Caki2 (cell line): Measurements from ENCODE around the gene SYMPK. TPM values are rescaled to one million over a fixed set of nuclear protein-coding genes. Genes with fewer than 3 reads are reported as not detected.

ENCODE experiments used
- DNase-seq: peaks from one replicate; pipeline ENCODE4 v3.0.0-alpha.2; 2015; ENCODE audit warnings: low read depth
- in situ Hi-C: cut with HindIII; loops from 2 replicates; pipeline ENCODE4 v1.10.0; 2016; ENCODE audit warnings: low sequenced_read_pairs, low pct_unique_long_range_greater_than_20kb, mixed read lengths
- total RNA-seq: library from RNA; depleted of rRNA; stranded (reverse); fragments of >200 nt; shearing (Covaris generic); gene quantifications from 2 replicates; pipeline ENCODE4 v1.2.3, GENCODE V29; 2014; ENCODE audit warnings: low replicate concordance

Gene SYMPK
- total RNA-seq, 1 experiment from 2014 or later, result 83.9 TPM

DNA sequence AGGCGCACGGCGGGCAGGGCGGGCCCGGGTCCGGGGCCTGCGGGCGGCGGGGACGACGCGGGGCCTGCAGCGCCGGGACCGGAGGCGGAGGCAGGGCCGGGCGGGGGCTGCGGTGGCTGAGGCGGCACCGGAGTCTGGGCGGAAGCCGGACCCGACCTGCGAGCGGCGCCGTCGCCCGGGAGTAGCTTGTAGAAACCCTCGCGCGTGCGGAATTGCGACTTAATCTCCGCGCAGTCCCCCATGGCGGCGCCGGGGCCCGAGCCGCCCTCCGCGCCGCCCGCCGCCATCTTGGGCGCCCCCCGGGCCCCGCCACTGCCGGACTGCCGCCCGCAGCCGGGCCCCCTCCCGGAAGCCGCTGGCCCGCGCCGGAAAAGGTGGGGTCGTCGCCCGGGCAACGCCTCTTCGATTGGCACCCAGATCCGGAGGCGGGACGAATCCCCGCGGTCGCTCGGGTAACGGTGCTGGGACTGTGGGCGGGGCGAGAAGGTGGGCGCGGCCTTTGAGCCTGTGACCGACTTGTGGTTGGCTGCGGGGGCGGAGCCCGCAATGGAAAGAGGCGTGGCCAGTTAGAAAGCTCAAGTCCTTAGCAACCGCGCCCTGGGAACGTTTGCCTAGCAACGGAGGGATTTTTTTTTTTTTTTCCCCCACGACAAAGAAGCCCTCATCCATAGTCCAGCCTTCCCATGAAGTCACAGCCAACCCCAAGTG, 70.3 kb downstream of the SYMPK start, which contains the start of gene DMWD:
DMWD (minus strand) TSS at position 376 of the 708 bp plus-strand sequence; CDS start at position 287, 89 bp downstream.
- peak; percentile 99 for DNase-seq
- in situ Hi-C loops, result no loop called here

DNA sequence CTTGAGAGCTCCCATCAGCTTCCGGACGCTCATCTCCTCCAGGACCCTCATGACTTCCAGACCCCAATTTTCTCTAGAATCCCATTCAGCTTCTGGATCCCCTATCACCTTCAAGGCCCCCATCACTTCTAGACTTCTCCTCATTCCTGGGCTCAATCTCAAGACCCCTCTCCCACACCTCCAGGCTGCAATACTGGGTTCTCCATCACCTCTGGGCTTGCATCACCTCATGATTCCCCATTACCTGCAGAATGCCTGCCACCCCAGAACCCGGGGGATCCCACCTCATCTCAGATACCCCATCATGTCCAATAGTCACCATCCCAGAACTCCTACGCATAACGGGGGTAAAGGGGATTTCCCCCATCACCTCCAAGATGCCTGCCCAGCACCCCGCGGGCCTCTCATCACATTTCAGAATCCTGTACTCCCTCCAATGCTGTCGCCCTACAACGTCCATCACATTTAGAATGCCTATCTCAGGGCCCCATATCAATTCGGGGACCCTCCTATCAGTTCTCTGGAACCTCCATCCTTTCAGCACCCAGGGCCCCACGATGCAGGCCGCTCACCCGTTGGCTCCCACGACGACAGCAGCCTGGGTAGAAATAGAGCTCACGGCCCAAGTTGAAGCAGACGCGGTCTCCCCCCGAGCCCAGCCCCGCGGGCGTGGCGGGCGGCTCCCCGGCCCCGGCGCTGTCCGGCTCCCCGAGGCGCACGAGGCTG, 71.0 kb downstream of the SYMPK start:
- in situ Hi-C loops, result no loop called here
- DNase-seq, result no peak

DNA sequence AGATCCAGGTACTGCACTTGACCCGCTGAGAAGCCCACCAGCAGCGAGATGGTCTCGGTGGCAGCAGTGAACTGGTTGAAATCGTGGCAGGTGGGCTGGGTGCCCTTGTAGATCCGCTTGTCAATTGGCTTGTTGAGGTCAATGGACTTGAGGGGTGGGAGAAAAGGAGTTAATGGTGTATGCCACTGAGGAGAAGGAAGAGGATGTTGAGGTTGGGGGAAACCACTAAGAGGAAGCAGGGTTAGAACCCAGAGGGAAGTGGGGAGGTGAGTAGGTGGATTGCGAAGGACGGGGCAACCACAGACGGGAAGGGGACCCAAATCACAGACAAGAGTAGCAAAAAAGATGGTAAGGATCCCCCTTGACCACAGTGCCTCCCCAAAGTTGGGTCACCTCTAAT, 72.0 kb downstream of the SYMPK start:
- no peak for DNase-seq
- in situ Hi-C loops, result no loop called here

DNA sequence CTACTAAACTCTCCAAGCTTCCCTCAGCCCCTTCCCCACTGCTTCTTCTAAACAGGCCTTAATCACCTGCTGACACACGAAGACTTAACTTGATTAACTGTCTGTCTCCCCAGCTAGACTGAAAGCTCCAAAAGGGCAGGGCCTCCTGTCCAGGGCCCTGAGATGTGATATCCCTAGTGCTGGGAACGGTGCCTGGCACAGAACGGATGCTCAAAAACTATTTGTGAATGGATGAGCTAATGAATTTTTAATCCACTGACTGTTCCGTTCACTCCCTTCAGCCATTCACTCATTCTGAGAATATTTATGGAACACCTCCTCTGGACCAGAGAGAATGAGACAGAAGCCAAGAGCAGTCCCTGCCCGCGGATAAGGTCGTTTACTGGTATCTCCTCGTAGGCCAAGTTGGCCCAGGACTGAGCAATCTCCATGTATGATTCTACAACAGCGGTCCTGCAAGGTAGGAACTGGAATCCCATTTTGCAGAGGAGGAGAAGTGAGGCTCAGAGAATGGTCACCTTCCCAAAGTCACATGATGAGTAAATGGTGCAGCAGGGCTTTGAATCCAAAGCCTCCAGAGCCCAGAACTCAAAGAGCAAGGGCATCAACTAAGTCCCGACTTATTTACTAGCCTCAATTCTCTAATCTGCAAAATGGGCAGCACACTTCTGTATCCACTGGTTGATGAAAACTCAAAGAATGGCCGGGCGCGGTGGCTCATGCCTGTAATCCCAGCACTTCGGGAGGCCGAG, 73.7 kb downstream of the SYMPK start:
- in situ Hi-C loops, result no loop called here

DNA sequence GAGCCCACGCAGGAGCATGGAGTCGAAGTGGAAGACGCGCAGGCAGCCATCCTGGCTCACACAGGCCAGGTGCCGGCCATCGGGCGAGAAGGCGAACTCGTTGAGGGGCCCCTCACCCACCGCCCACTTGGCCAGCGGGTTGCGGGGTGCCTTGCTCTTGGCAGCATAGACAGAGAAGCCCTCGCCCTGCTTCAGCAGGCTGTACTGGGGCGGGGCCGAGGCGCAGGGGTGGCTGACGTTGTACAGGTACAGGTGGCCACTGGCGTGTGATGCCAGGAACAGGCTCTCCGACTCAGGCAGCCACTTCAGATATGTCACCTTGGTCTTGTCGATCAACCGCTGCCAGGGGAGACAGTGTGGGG, 76.4 kb downstream of the SYMPK start:
- no peak for DNase-seq
- in situ Hi-C loops, result no loop called here

More for the DNA sequence above, 73.7 kb downstream of the SYMPK start:
- no peak for DNase-seq

DNA sequence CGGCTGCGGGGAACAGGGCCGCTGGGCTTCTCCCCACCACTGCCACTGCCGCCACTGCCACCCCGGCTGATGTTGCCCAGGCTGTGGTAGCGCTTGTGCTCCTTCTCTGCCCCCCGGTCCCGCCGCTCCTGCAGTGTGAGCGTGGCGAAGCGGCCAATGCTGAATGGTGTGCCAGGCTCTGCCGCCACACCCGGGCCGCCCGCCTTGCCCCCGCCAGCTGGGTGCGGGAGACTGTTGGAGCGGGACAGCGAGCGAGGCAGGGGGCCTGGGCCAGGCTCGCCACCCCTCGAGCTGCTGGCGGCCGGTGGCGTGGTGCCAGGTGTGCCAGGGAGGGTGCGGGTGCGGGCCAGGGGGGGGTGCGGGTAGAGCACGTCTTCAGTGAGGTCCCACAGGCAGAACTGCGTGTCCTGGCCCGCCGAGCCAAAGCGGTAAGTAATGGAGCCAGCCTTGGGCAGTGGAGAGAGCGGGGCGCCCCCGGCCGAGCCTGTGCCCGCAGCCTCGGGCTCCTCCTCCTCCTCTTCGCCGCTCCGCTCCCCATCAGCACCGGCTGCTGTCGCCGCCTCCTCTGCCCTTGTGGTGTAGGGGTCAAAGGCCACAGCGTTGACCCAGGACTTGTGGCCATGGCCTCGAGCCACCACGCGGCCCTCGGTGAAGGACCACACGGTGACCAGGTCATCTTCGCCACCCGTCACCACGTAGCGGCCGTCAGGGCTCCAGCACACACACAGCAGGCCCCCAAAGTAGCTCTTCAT, 77.0 kb downstream of the SYMPK start:
- in situ Hi-C loops, result no loop called here
- no peak for DNase-seq

DNA sequence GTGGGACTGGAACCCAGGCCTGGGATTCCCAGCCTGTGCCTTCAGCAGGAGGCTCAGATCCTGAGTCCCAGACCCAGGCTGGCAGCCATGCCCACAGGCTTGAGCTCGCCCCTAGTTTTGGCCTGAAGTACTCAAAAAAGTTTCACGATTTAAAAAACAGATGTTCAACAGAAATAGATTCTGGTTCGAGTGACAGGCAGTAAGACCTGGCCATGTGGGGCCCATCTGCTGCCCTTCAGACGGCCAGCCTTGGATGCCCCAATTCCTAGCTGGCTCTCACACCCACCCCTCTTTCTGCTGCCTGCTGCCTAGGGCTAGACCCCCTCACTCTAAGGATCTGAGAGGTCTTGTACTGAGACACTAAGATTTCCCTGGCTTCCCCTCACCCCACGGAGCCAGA, 77.8 kb downstream of the SYMPK start:
- DNase-seq, result no peak
- in situ Hi-C loops, result no loop called here

DNA sequence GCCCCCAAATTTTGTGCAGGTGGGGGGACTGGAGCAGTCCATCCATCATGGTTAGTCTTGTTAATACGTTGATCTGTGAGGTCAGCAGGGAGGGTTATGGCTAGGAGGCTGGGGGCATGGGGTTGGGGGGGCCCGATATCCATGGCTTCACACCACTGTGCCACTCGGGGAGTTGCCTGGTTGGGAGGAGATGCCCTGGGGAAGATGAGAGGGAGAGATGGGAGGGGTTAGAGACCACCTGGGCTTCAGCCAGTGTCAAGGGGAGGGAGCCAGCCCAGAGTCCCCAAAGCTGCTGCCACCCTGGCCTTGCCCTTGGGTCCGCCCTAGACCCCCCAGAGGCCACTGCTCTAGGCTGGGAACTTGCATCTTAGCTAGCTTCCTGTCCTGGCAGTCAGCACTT, 78.9 kb downstream of the SYMPK start:
- DNase-seq, result no peak
- in situ Hi-C loops, result no loop called here

DNA sequence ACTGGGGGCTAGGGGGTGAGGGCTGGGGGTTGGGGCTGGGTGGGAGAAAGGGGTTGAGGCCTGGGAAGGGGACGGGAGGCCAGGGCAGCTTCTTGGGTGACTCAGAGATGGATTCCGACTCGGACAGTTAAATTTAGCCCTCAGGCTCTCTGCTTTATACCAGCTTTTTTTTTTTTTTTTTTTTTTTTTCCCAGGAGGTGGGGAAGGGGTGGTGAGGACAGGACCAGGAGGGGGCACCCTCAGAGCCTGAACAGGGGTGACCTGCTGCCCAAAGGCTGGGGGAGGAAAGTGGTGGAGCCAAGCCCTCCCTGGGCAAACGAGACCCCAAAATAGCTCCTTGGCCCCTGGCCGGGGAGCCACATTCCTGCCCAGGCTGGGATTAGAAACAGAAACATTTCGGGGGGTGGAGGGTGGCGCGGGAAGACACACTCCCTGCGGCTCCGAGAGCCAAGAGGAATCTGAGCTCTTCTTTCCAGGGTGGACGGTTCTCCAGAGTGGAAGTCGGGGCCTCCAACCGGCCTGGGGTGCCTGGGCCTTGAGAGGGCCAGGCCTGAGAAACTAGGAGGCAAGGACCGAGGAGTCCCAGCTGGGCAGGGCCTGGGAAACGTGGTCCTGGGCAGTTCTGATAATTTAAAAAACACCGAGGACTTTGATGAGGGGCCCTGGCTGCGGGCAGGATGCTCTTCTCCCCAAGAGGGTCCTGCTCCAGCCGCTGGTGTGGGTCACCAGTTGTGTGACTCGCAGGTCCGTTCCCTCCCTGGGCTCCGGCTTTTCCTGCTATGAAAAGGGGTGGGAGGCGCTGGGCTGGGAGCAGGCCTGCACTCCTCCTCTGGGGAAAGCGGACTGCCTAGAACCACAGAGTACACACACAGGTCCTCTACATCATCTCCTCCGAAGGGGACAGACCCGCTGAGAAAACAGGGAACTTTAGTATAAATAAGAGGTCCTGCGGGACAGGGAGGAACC, 79.8 kb downstream of the SYMPK start:
- DNase-seq, result no peak
- in situ Hi-C loops, result no loop called here

DNA sequence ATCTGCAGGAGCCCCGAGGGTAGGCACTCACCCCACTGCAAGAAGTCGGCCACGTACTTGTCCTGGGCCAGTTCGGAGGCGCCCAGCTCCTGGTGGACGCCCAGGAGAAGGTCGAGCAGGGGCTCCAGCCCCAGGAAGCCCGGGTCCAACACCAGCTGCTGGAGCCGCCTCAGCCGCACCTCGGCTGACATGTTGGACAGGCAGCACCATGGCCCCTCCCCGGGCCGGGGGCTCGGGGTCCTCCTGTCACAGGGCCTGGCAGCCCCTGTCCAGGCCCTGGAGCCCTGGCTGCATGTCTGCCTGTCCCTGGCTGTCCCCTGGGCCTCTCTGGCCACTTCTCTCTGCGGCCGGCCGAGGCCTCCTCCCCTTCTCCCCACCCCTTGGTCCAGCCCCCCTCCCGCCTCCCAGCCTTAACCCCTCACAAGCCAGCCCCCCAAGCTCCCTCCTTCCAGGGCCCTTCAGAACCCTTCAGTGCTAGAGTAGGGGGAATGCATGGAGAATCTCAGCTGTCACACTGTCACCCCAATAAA, 80.7 kb downstream of the SYMPK start, which contains the start of gene DMPK:
DMPK (minus strand) TSS at position 329 of the 530 bp plus-strand sequence; CDS start at position 191, 138 bp downstream.
- DNase-seq, result no peak
- in situ Hi-C loops, result no loop called here

DNA sequence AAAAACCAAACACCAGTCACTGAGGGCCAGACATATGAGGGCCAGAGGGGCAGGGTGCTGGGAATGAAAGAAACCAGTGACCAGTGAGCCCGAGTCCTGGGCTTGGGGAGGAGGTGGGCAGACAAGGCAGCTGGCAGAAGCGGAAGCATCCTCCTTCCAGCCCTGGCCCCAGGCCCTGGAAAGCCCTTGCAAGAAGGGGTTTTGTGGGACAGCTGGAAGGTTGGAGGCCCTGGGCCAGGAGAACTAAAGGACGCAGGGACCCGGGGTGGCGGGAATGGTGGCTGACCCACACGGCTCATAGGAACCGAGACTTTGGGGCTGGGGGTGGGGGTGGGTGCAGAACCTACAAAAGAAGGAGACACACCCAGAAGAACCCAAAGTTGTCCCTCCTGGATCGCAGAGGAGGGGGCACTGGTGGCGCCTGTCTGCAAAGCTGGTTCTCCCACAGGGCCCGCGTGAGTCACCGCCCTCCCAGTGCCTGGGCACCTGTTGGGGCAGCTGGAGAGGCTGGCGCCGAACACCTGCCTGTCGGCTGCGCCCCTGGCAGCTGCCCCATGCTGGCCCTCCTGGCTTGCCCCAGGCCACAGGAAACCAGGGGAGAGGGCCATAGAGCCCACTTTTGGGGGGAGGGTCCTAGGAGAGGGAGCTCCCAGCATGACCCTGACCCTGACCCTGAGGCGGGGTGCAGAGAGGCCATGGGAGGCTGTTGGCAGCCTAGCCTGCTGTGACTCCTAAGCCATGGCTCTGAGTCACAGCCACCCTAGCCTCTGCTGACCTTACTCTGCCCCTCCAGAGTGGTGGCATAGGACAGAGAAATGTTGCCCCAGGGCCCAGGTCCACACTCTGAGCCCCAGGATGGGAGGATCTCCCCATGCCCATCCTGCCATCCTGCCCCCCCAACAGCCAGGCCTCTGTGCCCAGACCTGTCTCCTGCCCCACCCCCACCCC, 81.5 kb downstream of the SYMPK start:
- in situ Hi-C loops, result no loop called here
- no peak for DNase-seq

DNA sequence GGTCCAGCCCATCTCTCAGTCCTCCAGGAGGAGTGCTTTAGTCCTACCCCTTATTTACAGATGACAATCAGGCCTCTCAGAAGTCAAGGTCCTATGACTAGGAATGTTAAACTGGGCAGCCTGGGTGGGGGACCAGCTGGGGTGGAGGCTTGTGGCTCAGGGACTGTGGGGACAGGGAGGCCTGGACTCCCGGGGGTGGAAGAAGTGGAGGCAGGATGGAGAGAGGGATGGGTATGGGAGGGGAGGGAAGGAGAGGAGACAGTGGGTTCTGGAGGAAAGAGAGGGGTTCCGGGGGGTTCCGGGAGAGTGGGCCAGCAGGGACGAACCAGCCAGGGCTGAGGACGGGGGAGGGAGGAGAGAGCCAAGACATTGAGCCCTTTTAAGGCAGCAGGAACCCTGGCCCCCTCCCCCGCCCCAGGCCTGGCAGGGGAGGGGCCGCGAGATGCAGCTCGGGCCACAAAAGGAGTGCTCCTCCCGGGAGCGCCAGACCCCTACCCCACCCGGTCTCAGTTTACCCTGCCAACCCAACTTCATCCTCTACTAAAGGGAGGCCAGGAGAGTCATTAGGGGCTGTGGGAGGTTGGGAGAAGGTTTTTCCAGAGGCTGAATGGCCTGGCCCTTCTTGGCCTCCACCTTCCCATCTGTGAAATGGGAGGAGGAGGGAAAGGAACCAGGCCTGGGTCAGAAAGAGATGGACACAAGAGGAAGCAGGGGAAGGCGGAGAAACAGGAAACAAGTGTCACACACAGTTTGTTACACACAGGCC, 82.3 kb downstream of the SYMPK start:
- in situ Hi-C loops, result no loop called here
- no peak for DNase-seq

DNA sequence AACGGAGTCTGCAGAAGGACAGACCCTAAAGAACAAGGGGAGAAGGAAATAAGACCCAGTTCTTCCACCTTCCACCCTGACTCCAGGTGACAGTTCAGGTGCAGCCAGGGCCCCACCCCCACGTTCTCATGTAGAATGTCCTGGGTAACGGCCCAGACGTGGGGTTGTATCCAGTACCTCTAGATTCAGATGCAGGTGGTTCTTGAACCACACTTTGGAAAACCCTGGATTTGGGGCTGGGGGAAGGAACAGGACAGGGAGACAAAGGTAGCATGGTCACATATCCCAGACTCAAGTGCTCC, 82.8 kb downstream of the SYMPK start:
- no peak for DNase-seq
- in situ Hi-C loops, result no loop called here

DNA sequence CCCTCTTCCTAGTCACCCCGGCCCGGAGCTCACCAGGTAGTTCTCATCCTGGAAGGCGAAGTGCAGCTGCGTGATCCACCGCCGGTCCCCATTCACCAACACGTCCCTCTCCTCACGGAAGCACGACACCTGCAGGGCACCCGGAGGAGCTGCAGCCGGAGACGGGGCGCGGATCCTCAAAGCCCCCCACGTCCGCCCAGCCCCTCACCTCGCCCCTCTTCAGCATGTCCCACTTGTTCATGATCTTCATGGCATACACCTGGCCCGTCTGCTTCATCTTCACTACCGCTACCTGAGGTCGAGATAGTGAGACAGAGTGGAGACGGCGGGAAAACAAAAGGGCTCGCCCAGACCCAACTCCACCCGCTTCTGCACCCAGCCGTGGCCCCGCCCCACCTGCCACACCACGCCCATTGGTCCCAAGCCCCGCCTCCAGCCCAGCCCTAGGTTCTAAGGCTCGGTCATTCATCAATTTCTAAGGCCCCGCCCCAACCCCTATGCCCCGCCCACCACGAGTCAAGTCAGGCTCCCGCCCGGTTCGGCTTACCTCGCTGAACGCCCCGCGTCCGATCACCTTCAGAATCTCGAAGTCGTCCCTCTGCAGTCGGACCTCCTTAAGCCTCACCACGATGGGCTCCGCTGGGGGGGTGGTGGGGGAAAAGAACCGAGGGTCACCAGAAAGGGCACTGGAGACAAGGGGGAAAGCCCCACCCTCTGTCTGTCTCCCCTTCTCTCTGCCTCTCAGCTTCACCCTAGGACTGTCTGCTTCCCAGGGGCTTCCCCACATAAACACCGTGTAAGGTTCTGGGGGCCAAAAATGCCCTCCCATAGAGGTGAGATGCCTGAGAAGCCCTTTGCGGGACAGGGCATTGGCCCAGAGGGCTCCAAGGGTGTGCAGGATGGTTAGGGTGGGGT, 83.5 kb downstream of the SYMPK start:
- no peak for DNase-seq
- in situ Hi-C loops, result no loop called here
